A673 (cell line): ENCODE data around the gene MYO1D.

Experiments
- EZH2 ChIP-seq: fragments of 200-600 bp; sonication (generic); IDR thresholded peaks from 2 replicates; pipeline ENCODE4 v1.6.1; 2017; ENCODE audit warnings: borderline replicate concordance, low read depth, mild to moderate bottlenecking, mixed read lengths, antibody characterized with exemption, low read length; ENCODE audit not compliant: poor library complexity, severe bottlenecking
- TF ChIP-seq, protein P1 (sequence below): fragments of 300-800, 200-600 bp; sonication (generic); conservative IDR thresholded peaks from 2 replicates; pipeline ENCODE4 v1.5.1; 2017; ENCODE audit warnings: low read depth, mild to moderate bottlenecking, antibody characterized with exemption, low read length, moderate library complexity, mixed read lengths

DNA sequence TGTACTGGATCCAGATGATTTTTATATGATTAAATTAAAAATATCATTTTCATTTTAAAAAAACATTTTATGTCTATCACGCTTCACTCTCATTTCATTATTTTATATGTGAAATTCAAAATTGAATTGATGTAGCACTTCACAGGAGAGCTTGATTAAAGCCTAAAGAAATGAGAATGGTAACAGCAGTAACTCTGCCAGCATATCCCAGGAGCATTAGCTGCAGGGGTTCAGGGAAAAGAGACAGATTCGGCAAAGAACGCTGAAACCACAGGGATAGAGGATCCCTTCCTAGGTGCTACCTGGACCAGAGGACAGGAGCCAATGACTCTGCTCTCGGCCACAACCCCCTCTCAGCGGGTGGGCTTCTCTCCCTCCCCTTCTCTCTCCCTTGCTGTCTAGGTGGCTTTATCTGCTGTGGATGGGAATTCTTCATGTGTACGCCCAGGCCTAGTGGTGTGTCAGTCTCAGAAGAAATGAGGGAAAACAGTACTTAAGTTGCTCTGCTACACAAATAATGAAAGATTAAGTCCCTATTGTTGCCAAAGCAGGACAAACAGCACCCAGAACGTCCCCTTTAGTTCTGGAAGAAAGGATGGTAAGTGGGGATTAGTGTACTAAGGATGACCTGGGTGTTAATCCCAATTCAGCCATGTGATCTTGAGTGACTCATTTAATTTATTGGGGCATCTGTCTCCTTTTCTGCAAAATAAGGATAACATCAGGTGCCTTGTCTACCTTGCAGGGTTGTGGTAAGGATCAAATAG, 266.9 kb downstream of the MYO1D start:
- TF ChIP-seq, protein P1, sequence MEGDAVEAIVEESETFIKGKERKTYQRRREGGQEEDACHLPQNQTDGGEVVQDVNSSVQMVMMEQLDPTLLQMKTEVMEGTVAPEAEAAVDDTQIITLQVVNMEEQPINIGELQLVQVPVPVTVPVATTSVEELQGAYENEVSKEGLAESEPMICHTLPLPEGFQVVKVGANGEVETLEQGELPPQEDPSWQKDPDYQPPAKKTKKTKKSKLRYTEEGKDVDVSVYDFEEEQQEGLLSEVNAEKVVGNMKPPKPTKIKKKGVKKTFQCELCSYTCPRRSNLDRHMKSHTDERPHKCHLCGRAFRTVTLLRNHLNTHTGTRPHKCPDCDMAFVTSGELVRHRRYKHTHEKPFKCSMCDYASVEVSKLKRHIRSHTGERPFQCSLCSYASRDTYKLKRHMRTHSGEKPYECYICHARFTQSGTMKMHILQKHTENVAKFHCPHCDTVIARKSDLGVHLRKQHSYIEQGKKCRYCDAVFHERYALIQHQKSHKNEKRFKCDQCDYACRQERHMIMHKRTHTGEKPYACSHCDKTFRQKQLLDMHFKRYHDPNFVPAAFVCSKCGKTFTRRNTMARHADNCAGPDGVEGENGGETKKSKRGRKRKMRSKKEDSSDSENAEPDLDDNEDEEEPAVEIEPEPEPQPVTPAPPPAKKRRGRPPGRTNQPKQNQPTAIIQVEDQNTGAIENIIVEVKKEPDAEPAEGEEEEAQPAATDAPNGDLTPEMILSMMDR: no peak
- TF ChIP-seq EZH2: no peak
